ENCODE data around the gene PANX2. TPM values are rescaled to one million over a fixed set of nuclear protein-coding genes. Genes with fewer than 3 reads are reported as not detected.
"Not testable (repeated sequence)": the region's sequence is repeated elsewhere in the genome, so short reads cannot be mapped to it uniquely, and the experiment has no call there.

Gene PANX2
- total and polyA plus RNA-seq, 2 donors, result 0.09 to 1.6 TPM

GRCh38 chr22:50145721-50146438 is 24.7 kb upstream of the PANX2 start:
- Histone ChIP-seq H3K36me3 (ENCODE audit: control insufficient read depth in 2 of 2, insufficient read depth in 2 of 2, low read length in 1 of 2) (no peaks in the 10 kb centered on the region), H3K9me3 (ENCODE audit: control insufficient read depth in 2 of 2, insufficient read depth in 1 of 2, low read length in 1 of 2) (no peaks in the 10 kb centered on the region), H3K27ac (ENCODE audit: low read depth in 1 of 2, low read length in 1 of 2) (no peak overlapping the region), H3K4me1 (ENCODE audit: control insufficient read depth in 2 of 2, insufficient read depth in 2 of 2, low read length in 2 of 2) (no peaks in the 10 kb centered on the region), H3K27me3 (ENCODE audit: control insufficient read depth in 2 of 2, insufficient read depth in 1 of 2, low read length in 1 of 2) (peaks cover 0 to 2% of the 10 kb centered on the region in 2 donors), H3K4me3 (ENCODE audit: low read length in 2 of 2) (no peak overlapping the region)
- 91% methylated on average over 25 of the region's 25 CpGs for WGBS
- no peak for DNase-seq (ENCODE audit: low read depth in 6 of 9, low spot score in 9 of 9)

GRCh38 chr22:50146439-50147238 is 23.9 kb upstream of the PANX2 start:
- 90% methylated on average over 27 of the region's 27 CpGs for WGBS
- no peaks in the 10 kb centered on the region for H3K4me1 ChIP-seq (ENCODE audit: control insufficient read depth in 2 of 2, insufficient read depth in 2 of 2, low read length in 2 of 2)
- H3K27ac ChIP-seq (ENCODE audit: low read depth in 1 of 2, low read length in 1 of 2), result no peak overlapping the region
- H3K4me3 ChIP-seq (ENCODE audit: low read length in 2 of 2), result no peak overlapping the region
- no peaks in the 10 kb centered on the region for H3K9me3 ChIP-seq (ENCODE audit: control insufficient read depth in 2 of 2, insufficient read depth in 1 of 2, low read length in 1 of 2)
- peaks cover 0 to 2% of the 10 kb centered on the region in 2 donors for H3K27me3 ChIP-seq (ENCODE audit: control insufficient read depth in 2 of 2, insufficient read depth in 1 of 2, low read length in 1 of 2)
- no peaks in the 10 kb centered on the region for H3K36me3 ChIP-seq (ENCODE audit: control insufficient read depth in 2 of 2, insufficient read depth in 2 of 2, low read length in 1 of 2)
- no peak for DNase-seq (ENCODE audit: low read depth in 6 of 9, low spot score in 9 of 9)

- H3K4me3 ChIP-seq (ENCODE audit: low read length in 2 of 2); H3K27ac ChIP-seq (ENCODE audit: low read depth in 1 of 2, low read length in 1 of 2); H3K9me3 ChIP-seq (ENCODE audit: control insufficient read depth in 2 of 2, insufficient read depth in 1 of 2, low read length in 1 of 2); H3K36me3 ChIP-seq (ENCODE audit: control insufficient read depth in 2 of 2, insufficient read depth in 2 of 2, low read length in 1 of 2); H3K27me3 ChIP-seq (ENCODE audit: control insufficient read depth in 2 of 2, insufficient read depth in 1 of 2, low read length in 1 of 2); DNase-seq (ENCODE audit: low read depth in 6 of 9, low spot score in 9 of 9); H3K4me1 ChIP-seq (ENCODE audit: control insufficient read depth in 2 of 2, insufficient read depth in 2 of 2, low read length in 2 of 2): not testable (repeated sequence)
- whole genome bisulfite sequencing, result 92% methylated on average over 15 of the region's 26 CpGs
Measured at GRCh38 chr22:50147258-50148165, 23.0 kb upstream of the PANX2 start.

GRCh38 chr22:50148166-50148500 is 22.4 kb upstream of the PANX2 start:
- 87% methylated on average over 12 of the region's 12 CpGs for WGBS
- no peaks in the 10 kb centered on the region for H3K4me1 ChIP-seq (ENCODE audit: control insufficient read depth in 2 of 2, insufficient read depth in 2 of 2, low read length in 2 of 2)
- DNase-seq (ENCODE audit: low read depth in 6 of 9, low spot score in 9 of 9), result no peak
- peaks cover 0 to 2% of the 10 kb centered on the region in 2 donors for H3K27me3 ChIP-seq (ENCODE audit: control insufficient read depth in 2 of 2, insufficient read depth in 1 of 2, low read length in 1 of 2)
- H3K9me3 ChIP-seq (ENCODE audit: control insufficient read depth in 2 of 2, insufficient read depth in 1 of 2, low read length in 1 of 2), result no peaks in the 10 kb centered on the region
- no peak overlapping the region for H3K27ac ChIP-seq (ENCODE audit: low read depth in 1 of 2, low read length in 1 of 2)
- no peak overlapping the region for H3K4me3 ChIP-seq (ENCODE audit: low read length in 2 of 2)
- no peaks in the 10 kb centered on the region for H3K36me3 ChIP-seq (ENCODE audit: control insufficient read depth in 2 of 2, insufficient read depth in 2 of 2, low read length in 1 of 2)

GRCh38 chr22:50148991-50149721 is 21.4 kb upstream of the PANX2 start:
- Histone ChIP-seq H3K27me3 (ENCODE audit: control insufficient read depth in 2 of 2, insufficient read depth in 1 of 2, low read length in 1 of 2) (peaks cover 0 to 2% of the 10 kb centered on the region in 2 donors), H3K27ac (ENCODE audit: low read depth in 1 of 2, low read length in 1 of 2) (no peak overlapping the region), H3K36me3 (ENCODE audit: control insufficient read depth in 2 of 2, insufficient read depth in 2 of 2, low read length in 1 of 2) (no peaks in the 10 kb centered on the region), H3K9me3 (ENCODE audit: control insufficient read depth in 2 of 2, insufficient read depth in 1 of 2, low read length in 1 of 2) (no peaks in the 10 kb centered on the region), H3K4me3 (ENCODE audit: low read length in 2 of 2) (no peak overlapping the region), H3K4me1 (ENCODE audit: control insufficient read depth in 2 of 2, insufficient read depth in 2 of 2, low read length in 2 of 2) (no peaks in the 10 kb centered on the region)
- DNase-seq (ENCODE audit: low read depth in 6 of 9, low spot score in 9 of 9), result peak; percentile 43 to 88 (median 59)
- WGBS, result 31% methylated on average over 22 of the region's 22 CpGs

GRCh38 chr22:50150161-50151129 is 20.1 kb upstream of the PANX2 start:
- Histone ChIP-seq H3K4me1 (ENCODE audit: control insufficient read depth in 2 of 2, insufficient read depth in 2 of 2, low read length in 2 of 2) (no peaks in the 10 kb centered on the region), H3K27me3 (ENCODE audit: control insufficient read depth in 2 of 2, insufficient read depth in 1 of 2, low read length in 1 of 2) (peaks cover 0 to 2% of the 10 kb centered on the region in 2 donors)
- WGBS, result 97% methylated on average over 35 of the region's 35 CpGs

GRCh38 chr22:50151571-50152537 is 18.7 kb upstream of the PANX2 start:
- H3K9me3 ChIP-seq (ENCODE audit: control insufficient read depth in 2 of 2, insufficient read depth in 1 of 2, low read length in 1 of 2), result no peaks in the 10 kb centered on the region
- DNase-seq (ENCODE audit: low read depth in 6 of 9, low spot score in 9 of 9), result no peak
- H3K27ac ChIP-seq (ENCODE audit: low read depth in 1 of 2, low read length in 1 of 2), result no peak overlapping the region
- H3K4me1 ChIP-seq (ENCODE audit: control insufficient read depth in 2 of 2, insufficient read depth in 2 of 2, low read length in 2 of 2), result no peaks in the 10 kb centered on the region
- whole genome bisulfite sequencing, result 94% methylated on average over 33 of the region's 33 CpGs
- no peak overlapping the region for H3K4me3 ChIP-seq (ENCODE audit: low read length in 2 of 2)
- no peaks in the 10 kb centered on the region for H3K36me3 ChIP-seq (ENCODE audit: control insufficient read depth in 2 of 2, insufficient read depth in 2 of 2, low read length in 1 of 2)
- H3K27me3 ChIP-seq (ENCODE audit: control insufficient read depth in 2 of 2, insufficient read depth in 1 of 2, low read length in 1 of 2), result peaks cover 0 to 2% of the 10 kb centered on the region in 2 donors

More at GRCh38 chr22:50150161-50151129, 20.1 kb upstream of the PANX2 start:
- H3K27ac ChIP-seq (ENCODE audit: low read depth in 1 of 2, low read length in 1 of 2), result no peak overlapping the region
- no peak for DNase-seq (ENCODE audit: low read depth in 6 of 9, low spot score in 9 of 9)
- H3K9me3 ChIP-seq (ENCODE audit: control insufficient read depth in 2 of 2, insufficient read depth in 1 of 2, low read length in 1 of 2), result no peaks in the 10 kb centered on the region
- H3K4me3 ChIP-seq (ENCODE audit: low read length in 2 of 2), result no peak overlapping the region
- no peaks in the 10 kb centered on the region for H3K36me3 ChIP-seq (ENCODE audit: control insufficient read depth in 2 of 2, insufficient read depth in 2 of 2, low read length in 1 of 2)
